GM12878 (cell line): Measurements from ENCODE around the gene RIMS1.

Source experiments
- CTCF ChIP-seq, 3 experiments: IDR thresholded peaks in 2 of 3; conservative IDR thresholded peaks in 1 of 3; 2 replicates each; pipeline ENCODE4 v1.5.1; 2011; ENCODE audit warnings: low read depth in 3 of 3, low read length in 3 of 3, mild to moderate bottlenecking in 3 of 3, control low read depth in 2 of 3, moderate library complexity in 2 of 3, inconsistent platforms in 1 of 3, mixed read lengths in 1 of 3; ENCODE audit not compliant: control insufficient read depth in 2 of 3, insufficient read depth in 1 of 3; ENCODE audit errors: extremely low read depth in 1 of 3
- POLR2AphosphoS5 ChIP-seq: IDR thresholded peaks from 2 replicates; pipeline ENCODE4 v1.6.1; 2011; ENCODE audit warnings: mild to moderate bottlenecking, low read length, inconsistent platforms
- USF1 ChIP-seq: IDR thresholded peaks from 2 replicates; pipeline ENCODE4 v1.6.1; 2011; ENCODE audit warnings: borderline replicate concordance, low read depth, mild to moderate bottlenecking, moderate library complexity, mixed read lengths, low read length; ENCODE audit not compliant: insufficient read depth; ENCODE audit errors: extremely low read length
- ZNF217 ChIP-seq: fragments of 450-650 bp; IDR thresholded peaks from 2 replicates; pipeline ENCODE4 v1.6.1; 2017; ENCODE audit warnings: antibody characterized with exemption, mild to moderate bottlenecking
- ZNF274 ChIP-seq: IDR thresholded peaks from one replicate; pipeline ENCODE4 v1.8.0; 2011; ENCODE audit not compliant: insufficient read length, insufficient read depth
- TF ChIP-seq, protein P1 (sequence below): IDR thresholded peaks from 2 replicates; pipeline ENCODE4 v1.6.1; 2012; ENCODE audit warnings: low read length, inconsistent platforms

DNA sequence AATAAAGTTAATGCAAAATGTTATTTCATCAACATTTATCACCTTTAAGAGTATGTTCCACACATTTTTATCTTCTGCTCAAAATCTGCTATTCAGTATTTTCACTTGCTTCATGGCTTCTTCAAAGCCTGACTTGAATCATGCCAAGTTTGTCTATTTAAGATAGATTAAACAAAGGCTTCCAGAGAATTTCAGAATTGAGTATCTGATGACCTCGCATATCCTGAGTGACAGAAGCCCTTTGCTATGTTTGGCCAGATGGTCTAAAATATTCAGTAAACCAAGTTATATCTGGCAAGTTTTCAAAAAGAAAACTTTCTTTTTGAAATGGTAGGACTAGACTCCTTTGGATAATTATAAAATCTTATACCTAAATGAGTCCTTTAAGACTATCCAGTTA lies 386.6 kb downstream of the RIMS1 start:
- no peak for TF ChIP-seq ZNF274
- no peak for TF ChIP-seq CTCF (IDR thresholded peaks at IDR 0.05 in 2 of 3, conservative IDR thresholded peaks at IDR 0.05 in 1 of 3; ENCODE audit: control insufficient read depth in 2 of 3, extremely low read depth in 1 of 3, insufficient read depth in 1 of 3, low read depth in 3 of 3, low read length in 3 of 3)
- TF ChIP-seq, protein P1, sequence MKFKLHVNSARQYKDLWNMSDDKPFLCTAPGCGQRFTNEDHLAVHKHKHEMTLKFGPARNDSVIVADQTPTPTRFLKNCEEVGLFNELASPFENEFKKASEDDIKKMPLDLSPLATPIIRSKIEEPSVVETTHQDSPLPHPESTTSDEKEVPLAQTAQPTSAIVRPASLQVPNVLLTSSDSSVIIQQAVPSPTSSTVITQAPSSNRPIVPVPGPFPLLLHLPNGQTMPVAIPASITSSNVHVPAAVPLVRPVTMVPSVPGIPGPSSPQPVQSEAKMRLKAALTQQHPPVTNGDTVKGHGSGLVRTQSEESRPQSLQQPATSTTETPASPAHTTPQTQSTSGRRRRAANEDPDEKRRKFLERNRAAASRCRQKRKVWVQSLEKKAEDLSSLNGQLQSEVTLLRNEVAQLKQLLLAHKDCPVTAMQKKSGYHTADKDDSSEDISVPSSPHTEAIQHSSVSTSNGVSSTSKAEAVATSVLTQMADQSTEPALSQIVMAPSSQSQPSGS: no peak
- no peak for TF ChIP-seq USF1
- TF ChIP-seq ZNF217: no peak
- no peak for TF ChIP-seq POLR2AphosphoS5
